Measurements from ENCODE around the gene PNPLA2.

PNPLA2 gene

DNA sequence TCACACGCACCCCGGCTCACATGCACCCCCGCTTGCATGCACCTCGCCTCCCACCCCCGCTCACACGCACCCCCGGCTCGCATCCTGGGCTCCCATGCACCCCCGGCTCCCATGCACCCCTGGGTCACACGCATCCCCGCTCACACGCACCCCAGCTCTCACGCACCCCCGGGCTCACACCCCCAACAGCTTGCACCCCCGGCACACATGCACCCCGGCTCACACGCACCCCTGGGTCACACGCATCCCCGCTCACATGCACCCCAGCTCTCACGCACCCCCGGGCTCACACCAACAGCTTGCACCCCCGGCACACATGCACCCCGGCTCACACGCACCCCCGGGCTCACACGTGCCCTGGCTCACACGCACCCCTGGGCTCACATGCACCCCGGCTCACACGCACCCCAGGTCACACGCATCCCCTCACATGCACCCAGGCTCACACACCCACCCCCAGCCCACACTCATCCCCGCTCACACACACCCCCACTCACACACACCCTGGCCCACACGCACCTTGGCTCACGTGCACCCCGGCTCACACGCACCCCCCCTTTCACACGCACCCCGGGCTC is 40.1 kb downstream of the PNPLA2 start:
- no peak for DNase-seq (ENCODE audit: low spot score)

GRCh38 chr11:859394-860131 is 40.8 kb downstream of the PNPLA2 start:
- DNase-seq (ENCODE audit: low spot score), result peak; percentile 67

DNA sequence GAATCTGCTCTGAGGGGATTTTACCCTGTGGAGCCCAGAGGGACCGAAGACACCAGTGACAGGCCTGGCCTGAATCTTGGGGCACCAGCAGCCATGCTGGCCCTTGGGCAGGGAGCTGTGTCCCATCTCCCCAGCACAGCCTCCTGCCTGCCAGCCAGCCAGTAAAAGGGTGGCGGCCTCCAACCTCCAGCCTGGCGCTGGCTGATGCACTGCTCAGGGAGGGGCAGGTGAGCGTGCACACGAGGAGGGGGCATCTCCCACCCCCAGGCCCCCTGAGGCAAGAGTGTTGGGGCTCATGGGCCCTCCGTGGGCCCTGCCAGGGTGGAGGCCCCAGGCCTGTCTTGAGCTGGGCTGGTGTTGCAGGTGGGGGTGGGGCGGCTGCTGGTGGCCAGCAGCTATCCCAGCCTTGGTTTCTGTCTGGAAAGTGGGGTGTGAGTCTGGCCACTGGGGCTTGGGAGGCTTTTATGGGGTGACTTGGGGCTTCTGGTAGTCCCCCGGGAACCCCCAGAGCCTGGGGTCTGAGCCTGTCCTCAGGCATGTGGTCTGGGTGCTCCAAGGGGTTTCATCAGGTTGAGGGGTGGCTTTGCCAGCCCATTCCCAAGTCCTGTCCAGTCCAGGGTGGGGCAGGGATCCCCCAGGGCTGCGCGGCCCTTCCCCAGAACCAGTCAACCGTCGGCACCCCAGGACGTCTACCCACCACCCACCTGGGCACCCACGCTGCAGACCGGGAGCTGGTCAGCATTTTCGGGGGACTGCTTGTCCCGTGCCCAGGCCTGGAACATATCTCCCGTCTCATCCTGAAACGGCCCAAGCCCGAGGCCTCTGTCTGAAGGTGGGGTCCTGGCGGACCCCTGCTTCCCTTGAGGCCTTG is 41.8 kb downstream of the PNPLA2 start:
- no peak for DNase-seq (ENCODE audit: low spot score)

GRCh38 chr11:861105-861479 is 42.4 kb downstream of the PNPLA2 start:
- DNase-seq (ENCODE audit: low spot score), result no peak

GRCh38 chr11:862081-862661 is 43.5 kb downstream of the PNPLA2 start:
- peak; percentile 82 for DNase-seq (ENCODE audit: low spot score)

DNA sequence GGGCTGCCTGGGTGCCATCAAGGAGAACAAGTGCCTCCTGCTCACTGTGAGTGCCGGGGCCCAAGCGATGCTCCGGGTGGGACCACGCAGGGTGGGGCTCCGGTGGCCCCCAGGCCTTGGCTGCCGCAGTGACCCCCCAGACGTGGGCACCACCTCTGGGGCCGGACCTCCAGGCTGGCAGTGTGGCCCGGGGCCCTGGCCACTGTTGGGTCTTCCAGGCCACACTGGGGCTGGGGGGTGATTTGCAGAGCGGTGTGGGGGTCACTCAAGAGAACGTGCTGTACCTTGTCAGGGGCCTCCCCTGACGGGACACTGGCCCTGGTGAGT is 43.9 kb downstream of the PNPLA2 start:
- no peak for DNase-seq (ENCODE audit: low spot score)

DNA sequence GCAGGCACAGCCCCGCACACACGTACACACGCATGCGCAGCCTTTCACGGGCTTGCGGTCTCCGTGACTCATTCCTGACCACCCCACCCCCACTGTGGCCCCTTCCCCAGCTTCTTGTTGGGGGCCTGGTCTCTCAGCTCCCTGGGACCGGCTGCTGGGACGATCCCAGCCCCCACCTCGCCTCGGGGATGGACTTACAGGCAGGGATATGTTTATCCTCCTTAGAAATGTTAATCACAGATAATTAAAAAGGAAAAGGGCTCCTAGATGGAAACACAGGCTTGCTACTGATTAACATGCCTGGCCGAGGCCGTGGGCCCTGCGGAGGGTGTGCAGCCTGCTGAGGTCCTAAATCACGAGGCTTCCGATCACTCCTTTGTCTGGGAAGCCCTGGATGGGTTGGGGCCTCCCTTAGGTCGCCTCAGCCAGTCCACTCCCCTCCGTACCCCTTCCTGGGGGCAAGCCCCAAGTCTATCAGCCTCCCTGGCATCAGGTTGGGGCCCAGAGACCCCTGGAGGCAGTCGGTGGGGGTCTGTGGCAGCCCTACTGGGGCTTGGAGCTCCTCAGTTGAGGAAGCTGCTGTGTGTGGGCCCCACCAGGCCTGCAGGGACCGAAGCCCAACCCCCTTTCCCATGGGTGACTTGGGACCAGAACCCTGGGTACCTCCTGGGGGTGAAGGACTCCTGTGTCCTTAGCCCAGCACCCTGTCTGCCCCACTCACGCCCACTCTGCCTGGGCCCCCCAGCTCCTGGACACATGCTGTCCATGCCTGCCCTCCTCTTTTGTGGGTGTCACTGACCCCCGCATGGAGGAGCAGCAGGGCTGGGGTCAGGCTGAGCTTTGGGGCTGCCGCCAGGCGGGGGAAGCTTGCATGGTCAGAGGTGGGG is 44.6 kb downstream of the PNPLA2 start:
- DNase-seq (ENCODE audit: low spot score), result no peak

DNA sequence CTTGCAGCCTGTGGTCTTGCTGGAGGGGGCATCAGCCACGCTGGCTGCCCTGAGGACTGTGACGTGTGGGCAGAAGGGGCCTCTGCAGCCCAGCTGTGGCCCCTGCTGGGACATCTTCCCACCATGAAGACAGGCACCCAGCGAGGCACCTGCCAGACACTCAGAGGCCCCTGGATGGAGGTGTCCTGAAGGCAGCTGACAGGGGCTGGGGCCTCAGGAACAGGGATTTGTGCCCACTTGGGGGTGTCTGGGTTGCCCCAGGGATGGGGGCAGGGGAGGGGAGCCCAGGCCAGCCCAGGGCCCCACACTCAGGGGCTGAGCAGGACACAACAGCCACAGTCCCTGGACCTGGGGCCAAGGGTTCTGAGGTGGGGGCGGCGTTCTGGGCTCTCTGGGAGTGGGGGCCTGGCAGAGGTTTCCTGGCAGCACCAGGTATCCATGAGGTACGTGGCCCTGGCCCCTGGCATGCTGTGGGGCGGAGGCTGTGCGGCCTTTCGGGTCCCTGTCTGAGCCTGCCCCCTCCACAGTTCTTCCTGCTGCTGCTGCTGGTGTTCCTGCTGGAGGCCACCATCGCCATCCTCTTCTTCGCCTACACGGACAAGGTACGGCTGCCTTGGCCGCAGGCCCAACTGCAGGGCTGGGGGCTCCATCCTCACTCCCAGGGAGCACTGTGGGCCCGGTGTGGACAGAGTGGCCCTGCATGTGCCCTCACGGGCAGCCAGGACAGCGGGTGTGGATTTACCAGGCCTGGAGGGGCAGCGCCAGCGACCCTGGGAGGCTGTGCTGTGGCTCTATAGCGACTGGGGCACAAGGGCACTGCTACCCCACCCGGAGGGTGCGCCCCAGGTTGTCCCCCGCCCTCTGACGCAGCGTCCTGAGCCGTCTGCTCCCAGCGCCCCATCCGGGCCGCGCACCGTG is 45.5 kb downstream of the PNPLA2 start:
- no peak for DNase-seq (ENCODE audit: low spot score)

- no peak for DNase-seq (ENCODE audit: low spot score)
These were observed 46.2 kb downstream of the PNPLA2 start for GRCh38 chr11:864898-865297.

DNA sequence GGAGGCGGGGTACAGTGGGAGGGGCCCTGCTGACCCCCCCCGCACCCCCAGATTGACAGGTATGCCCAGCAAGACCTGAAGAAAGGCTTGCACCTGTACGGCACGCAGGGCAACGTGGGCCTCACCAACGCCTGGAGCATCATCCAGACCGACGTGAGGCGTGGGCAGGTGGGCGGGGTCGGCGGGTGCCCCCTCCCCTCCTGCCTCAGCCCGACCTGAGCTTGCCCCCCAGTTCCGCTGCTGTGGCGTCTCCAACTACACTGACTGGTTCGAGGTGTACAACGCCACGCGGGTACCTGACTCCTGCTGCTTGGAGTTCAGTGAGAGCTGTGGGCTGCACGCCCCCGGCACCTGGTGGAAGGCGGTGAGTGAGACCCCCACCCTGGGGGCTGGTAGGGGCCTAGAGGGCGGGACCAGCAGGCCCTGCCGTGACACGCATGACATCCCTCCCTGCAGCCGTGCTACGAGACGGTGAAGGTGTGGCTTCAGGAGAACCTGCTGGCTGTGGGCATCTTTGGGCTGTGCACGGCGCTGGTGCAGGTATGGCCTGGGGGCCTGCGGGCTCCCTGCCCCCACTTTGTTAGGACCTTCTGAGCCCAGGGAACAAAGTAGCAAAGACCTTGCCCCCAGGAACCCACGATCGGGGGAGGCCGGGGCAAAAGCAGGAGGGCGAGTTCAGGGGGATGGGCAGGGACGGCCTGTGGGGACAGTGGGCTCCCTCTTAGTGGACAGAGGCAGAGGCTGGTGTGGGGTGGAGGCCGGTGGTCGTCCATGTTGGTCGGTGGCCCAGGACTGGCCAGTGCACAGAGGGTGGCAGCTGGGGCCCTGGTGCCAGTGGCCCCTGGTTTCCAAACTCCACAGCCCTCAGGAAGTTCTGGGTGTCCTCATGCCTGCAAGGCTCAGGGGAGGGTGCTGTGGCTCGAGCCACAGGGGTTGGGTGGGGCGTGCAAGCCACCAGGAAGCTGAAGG is 47.0 kb downstream of the PNPLA2 start:
- no peak for DNase-seq (ENCODE audit: low spot score)

GRCh38 chr11:866481-866880 is 47.8 kb downstream of the PNPLA2 start:
- no peak for DNase-seq (ENCODE audit: low spot score)

- no peak for DNase-seq (ENCODE audit: low spot score)
These were observed 49.2 kb downstream of the PNPLA2 start for GRCh38 chr11:867856-868358.

- no peak for DNase-seq (ENCODE audit: low spot score)
These were observed 49.7 kb downstream of the PNPLA2 start for GRCh38 chr11:868394-868793.

- DNase-seq (ENCODE audit: low spot score), result no peak
These were observed 50.1 kb downstream of the PNPLA2 start for GRCh38 chr11:868802-869201.

GRCh38 chr11:869399-870126 is 50.8 kb downstream of the PNPLA2 start:
- no peak for DNase-seq (ENCODE audit: low spot score)

DNA sequence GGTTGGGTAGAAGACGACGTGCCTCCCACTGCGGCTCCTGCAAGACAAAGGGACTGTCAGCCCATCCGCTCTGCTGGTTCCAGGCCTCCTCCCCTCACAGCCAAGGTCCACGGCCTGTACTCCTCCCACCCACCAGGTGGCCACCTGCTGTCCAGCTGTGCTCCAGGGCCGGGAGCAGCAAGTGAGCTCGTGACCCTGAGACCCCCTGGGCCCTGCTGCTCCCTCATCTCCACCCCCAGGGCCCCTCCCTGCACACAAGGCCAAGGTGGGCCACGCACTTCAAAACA is 51.4 kb downstream of the PNPLA2 start:
- DNase-seq (ENCODE audit: low spot score), result peak; percentile 45

- no peak for DNase-seq (ENCODE audit: low spot score)
These were observed 51.7 kb downstream of the PNPLA2 start for GRCh38 chr11:870418-870817.

- DNase-seq (ENCODE audit: low spot score), result no peak
These were observed 52.8 kb downstream of the PNPLA2 start for GRCh38 chr11:871472-871871.

Measured in SK-N-DZ (cell line).